ENCODE data around the gene TKTL1. TPM values are rescaled to one million over a fixed set of nuclear protein-coding genes. Genes with fewer than 3 reads are reported as not detected.
"Not testable (repeated sequence)": the region's sequence is repeated elsewhere in the genome, so short reads cannot be mapped to it uniquely, and the experiment has no call there.

TKTL1 gene, protein sequence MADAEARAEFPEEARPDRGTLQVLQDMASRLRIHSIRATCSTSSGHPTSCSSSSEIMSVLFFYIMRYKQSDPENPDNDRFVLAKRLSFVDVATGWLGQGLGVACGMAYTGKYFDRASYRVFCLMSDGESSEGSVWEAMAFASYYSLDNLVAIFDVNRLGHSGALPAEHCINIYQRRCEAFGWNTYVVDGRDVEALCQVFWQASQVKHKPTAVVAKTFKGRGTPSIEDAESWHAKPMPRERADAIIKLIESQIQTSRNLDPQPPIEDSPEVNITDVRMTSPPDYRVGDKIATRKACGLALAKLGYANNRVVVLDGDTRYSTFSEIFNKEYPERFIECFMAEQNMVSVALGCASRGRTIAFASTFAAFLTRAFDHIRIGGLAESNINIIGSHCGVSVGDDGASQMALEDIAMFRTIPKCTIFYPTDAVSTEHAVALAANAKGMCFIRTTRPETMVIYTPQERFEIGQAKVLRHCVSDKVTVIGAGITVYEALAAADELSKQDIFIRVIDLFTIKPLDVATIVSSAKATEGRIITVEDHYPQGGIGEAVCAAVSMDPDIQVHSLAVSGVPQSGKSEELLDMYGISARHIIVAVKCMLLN
- 1 to 10 TPM in 1 of 6 donors, under 1 TPM in 2, not detected in 3; 0.20 to 1.2 (median 0.24) TPM for total RNA-seq

DNA sequence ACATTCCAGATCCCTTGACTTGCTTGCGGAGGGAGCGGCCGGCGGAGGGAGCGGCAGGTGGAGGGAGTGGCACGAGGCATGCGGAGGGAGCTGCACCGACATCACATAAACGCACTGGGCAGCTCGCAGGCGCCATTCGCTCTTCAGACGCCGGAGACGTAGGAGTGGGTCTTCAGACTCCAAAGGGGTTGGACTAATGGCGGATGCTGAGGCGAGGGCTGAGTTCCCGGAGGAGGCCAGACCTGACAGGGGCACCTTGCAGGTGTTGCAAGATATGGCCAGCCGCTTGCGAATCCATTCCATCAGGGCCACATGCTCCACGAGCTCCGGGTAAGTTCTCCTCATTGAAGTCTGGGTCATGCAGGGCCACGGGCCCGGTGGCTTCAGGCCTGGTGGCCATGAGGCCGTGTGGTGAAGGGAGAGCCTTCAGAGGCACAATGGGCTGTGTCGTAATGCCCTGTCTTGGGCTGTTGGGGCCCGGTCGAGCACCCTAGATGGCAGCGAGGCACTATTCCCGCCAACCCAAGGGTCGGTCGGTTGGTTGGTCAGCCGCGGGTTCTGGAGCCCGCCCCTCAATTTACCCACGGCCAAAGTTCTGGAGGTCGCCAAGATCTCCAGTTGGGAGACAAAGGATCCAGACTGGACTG is at the start of gene TKTL1:
TKTL1 (plus strand) TSS at position 132 of the 647 bp plus-strand sequence; CDS start at position 197, 65 bp downstream.
- Histone ChIP-seq H3K4me1 (no peaks in the 10 kb centered on the region), H3K9me3 (peaks cover 0 to 4% (median 0%) of the 10 kb centered on the region in 4 donors), H3K36me3 (no peaks in the 10 kb centered on the region), H3K27me3 (no peaks in the 10 kb centered on the region), H3K27ac (no peak within 1 kb of the TSS), H3K4me3 (no peak within 1 kb of the TSS)
- TF ChIP-seq POLR2AphosphoS5 (IDR thresholded peaks at IDR 0.05): no peak
- TF ChIP-seq, protein P1, sequence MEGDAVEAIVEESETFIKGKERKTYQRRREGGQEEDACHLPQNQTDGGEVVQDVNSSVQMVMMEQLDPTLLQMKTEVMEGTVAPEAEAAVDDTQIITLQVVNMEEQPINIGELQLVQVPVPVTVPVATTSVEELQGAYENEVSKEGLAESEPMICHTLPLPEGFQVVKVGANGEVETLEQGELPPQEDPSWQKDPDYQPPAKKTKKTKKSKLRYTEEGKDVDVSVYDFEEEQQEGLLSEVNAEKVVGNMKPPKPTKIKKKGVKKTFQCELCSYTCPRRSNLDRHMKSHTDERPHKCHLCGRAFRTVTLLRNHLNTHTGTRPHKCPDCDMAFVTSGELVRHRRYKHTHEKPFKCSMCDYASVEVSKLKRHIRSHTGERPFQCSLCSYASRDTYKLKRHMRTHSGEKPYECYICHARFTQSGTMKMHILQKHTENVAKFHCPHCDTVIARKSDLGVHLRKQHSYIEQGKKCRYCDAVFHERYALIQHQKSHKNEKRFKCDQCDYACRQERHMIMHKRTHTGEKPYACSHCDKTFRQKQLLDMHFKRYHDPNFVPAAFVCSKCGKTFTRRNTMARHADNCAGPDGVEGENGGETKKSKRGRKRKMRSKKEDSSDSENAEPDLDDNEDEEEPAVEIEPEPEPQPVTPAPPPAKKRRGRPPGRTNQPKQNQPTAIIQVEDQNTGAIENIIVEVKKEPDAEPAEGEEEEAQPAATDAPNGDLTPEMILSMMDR (IDR thresholded peaks at IDR 0.05): no peak
- TF ChIP-seq POLR2A (IDR thresholded peaks at IDR 0.05): no peak
- no peak for TF ChIP-seq EP300 (IDR thresholded peaks at IDR 0.05)
- ATAC-seq (ENCODE audit: low FRiP score in 2 of 2) (no peak), DNase-seq (no peak)
- 96 to 100% methylated on average over 13 to 34 of the region's 37 CpGs for WGBS, 2 donors

- not testable (repeated sequence) for H3K4me3 ChIP-seq, H3K4me1 ChIP-seq, H3K9me3 ChIP-seq, DNase-seq, H3K27me3 ChIP-seq, H3K27ac ChIP-seq, H3K36me3 ChIP-seq
- peak; percentile 87 to 94 for ATAC-seq (ENCODE audit: low FRiP score in 2 of 2)
- 33% methylated on average over 2 of the region's 17 CpGs; no CpG with 5 or more reads in 1 of the 2 donors for WGBS, 2 donors
Observed at GRCh38 chrX:154247377-154248045, 48.1 kb upstream of the TKTL1 start.

DNA sequence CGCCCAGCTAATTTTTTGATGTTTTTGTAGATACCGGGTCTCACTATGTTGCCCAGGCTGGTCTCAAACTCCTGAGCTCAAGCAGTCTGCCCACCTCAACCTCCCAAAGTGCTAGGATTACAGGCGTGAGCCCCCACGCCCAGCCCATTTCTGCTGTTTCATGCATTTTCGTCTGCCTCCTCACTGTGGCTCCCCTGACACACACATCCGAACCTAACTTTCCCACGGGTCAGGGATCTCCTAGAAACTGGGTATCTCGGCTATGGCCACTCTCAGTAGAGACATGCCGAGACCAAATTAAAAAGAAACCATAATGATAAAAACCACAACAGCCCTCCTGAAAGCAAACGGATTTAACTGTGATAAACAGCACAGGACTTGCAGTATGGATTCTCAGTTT is 47.5 kb upstream of the TKTL1 start:
- WGBS, 2 donors: no CpG with 5 or more reads among the region's 10 CpGs
- not testable (repeated sequence) for H3K4me1 ChIP-seq; H3K36me3 ChIP-seq; H3K27me3 ChIP-seq; DNase-seq; H3K27ac ChIP-seq; H3K4me3 ChIP-seq; ATAC-seq (ENCODE audit: low FRiP score in 2 of 2); H3K9me3 ChIP-seq

- H3K4me3 ChIP-seq; DNase-seq; H3K9me3 ChIP-seq; H3K36me3 ChIP-seq; H3K27ac ChIP-seq; ATAC-seq (ENCODE audit: low FRiP score in 2 of 2); H3K27me3 ChIP-seq; H3K4me1 ChIP-seq: not testable (repeated sequence)
- no CpG with 5 or more reads among the region's 17 CpGs for WGBS, 2 donors
Observed at GRCh38 chrX:154257282-154257681, 38.3 kb upstream of the TKTL1 start, which contains the start of gene OPN1MW3. Gene OPN1MW3 (plus strand): TSS chrX:154257582. CDS start chrX:154257620, 38 bp downstream.

GRCh38 chrX:154258711-154259110 is 36.9 kb upstream of the TKTL1 start:
- H3K4me3 ChIP-seq; DNase-seq; H3K4me1 ChIP-seq; ATAC-seq (ENCODE audit: low FRiP score in 2 of 2); H3K9me3 ChIP-seq; H3K27me3 ChIP-seq; H3K36me3 ChIP-seq; H3K27ac ChIP-seq: not testable (repeated sequence)
- no CpG with 5 or more reads among the region's 10 CpGs for WGBS, 2 donors

GRCh38 chrX:154263072-154263471 is 32.5 kb upstream of the TKTL1 start:
- H3K9me3 ChIP-seq; H3K36me3 ChIP-seq; ATAC-seq (ENCODE audit: low FRiP score in 2 of 2); H3K27me3 ChIP-seq; H3K4me3 ChIP-seq; DNase-seq; H3K27ac ChIP-seq; H3K4me1 ChIP-seq: not testable (repeated sequence)
- no CpG with 5 or more reads among the region's 6 CpGs for WGBS, 2 donors

DNA sequence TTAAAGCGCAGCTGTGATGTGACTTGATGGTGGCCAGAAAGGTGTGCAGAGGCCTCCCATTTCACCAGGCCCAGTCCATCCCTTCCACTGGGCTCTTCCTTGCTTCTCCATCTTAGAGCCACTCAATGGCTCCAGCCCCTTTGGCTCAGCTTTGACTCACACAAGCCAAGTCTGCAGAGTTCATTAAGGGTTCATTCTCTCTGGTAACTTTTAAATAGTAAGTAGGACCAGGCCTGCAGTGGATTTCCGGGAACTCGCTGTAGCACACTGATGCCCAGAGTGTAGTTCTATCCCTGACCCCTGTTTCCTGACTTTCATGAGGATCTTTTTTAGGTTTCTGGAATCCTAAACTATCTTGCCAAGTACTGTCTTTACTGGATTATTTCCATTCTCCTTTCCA is 26.4 kb upstream of the TKTL1 start:
- not testable (repeated sequence) for H3K9me3 ChIP-seq; H3K36me3 ChIP-seq; ATAC-seq (ENCODE audit: low FRiP score in 2 of 2); H3K27me3 ChIP-seq; H3K4me3 ChIP-seq; H3K4me1 ChIP-seq; H3K27ac ChIP-seq; DNase-seq
- no CpG with 5 or more reads among the region's 3 CpGs for WGBS, 2 donors

- not testable (repeated sequence) for H3K9me3 ChIP-seq, H3K27ac ChIP-seq, H3K4me3 ChIP-seq, DNase-seq, H3K27me3 ChIP-seq, H3K36me3 ChIP-seq, H3K4me1 ChIP-seq
- no CpG with 5 or more reads among the region's 23 CpGs for WGBS, 2 donors
- ATAC-seq (ENCODE audit: low FRiP score in 2 of 2): peak; percentile 81 to 91
Observed at GRCh38 chrX:154284489-154285338, 10.9 kb upstream of the TKTL1 start.

GRCh38 chrX:154286406-154286805 is 9.2 kb upstream of the TKTL1 start:
- DNase-seq; H3K27me3 ChIP-seq; H3K9me3 ChIP-seq; H3K27ac ChIP-seq; H3K36me3 ChIP-seq; H3K4me3 ChIP-seq; ATAC-seq (ENCODE audit: low FRiP score in 2 of 2); H3K4me1 ChIP-seq: not testable (repeated sequence)
- no CpG with 5 or more reads among the region's 10 CpGs for whole genome bisulfite sequencing, 2 donors
